Keratinocyte (primary cell): ENCODE measurements around the gene ETFB. TPM values are rescaled to one million over a fixed set of nuclear protein-coding genes. Genes with fewer than 3 reads are reported as not detected.
"Not testable (repeated sequence)": the region's sequence is repeated elsewhere in the genome, so short reads cannot be mapped to it uniquely, and the experiment has no call there.

Experiments used
- DNase-seq: peaks from one replicate; pipeline ENCODE4 v3.0.0-alpha.2; 2011; ENCODE audit warnings: low read depth, missing footprints, low spot score
- FAIRE-seq: peaks from 2 replicates; lab custom pipeline; 2011; peaks lifted over from hg19 to GRCh38; lab: Jason Lieb, UNC
- H2AFZ ChIP-seq: 2 replicates; pipeline ENCODE4 v1.6.0; 2012; ENCODE audit warnings: low read length, control low read depth, inconsistent platforms; ENCODE audit not compliant: control insufficient read depth
- H3K27ac ChIP-seq: 2 replicates; pipeline ENCODE4 v1.5.1; 2011; ENCODE audit warnings: low read length; ENCODE audit not compliant: control insufficient read depth, insufficient read depth
- H3K27me3 ChIP-seq: 3 replicates; pipeline ENCODE4 v1.6.0; 2011; ENCODE audit warnings: low read length; ENCODE audit not compliant: control insufficient read depth, insufficient read depth; ENCODE audit errors: extremely low read depth
- H3K36me3 ChIP-seq, 2 experiments: 2 replicates in 1 of 2; 3 replicates in 1 of 2; pipeline ENCODE4 v1.5.1; 2011; ENCODE audit warnings: low read length in 2 of 2, mild to moderate bottlenecking in 1 of 2; ENCODE audit not compliant: control insufficient read depth in 2 of 2, insufficient read depth in 2 of 2; ENCODE audit errors: extremely low read depth in 1 of 2
- H3K4me1 ChIP-seq: 3 replicates; pipeline ENCODE4 v1.5.1; 2011; ENCODE audit warnings: low read length; ENCODE audit not compliant: control insufficient read depth, insufficient read depth; ENCODE audit errors: extremely low read depth
- H3K4me2 ChIP-seq: 3 replicates; pipeline ENCODE4 v1.6.0; 2011; ENCODE audit warnings: low read depth, low read length; ENCODE audit not compliant: control insufficient read depth, insufficient read depth; ENCODE audit errors: extremely low read depth
- H3K4me3 ChIP-seq, 3 experiments: fragments of 200-600 bp in 1 of 3; sonication (generic) in 1 of 3; 2 replicates in 2 of 3; 3 replicates in 1 of 3; pipeline ENCODE4 v1.5.1; 2011 to 2016; ENCODE audit warnings: low read length in 3 of 3, mild to moderate bottlenecking in 3 of 3, control low read depth in 2 of 3, inconsistent platforms in 1 of 3, low read depth in 1 of 3, mixed read lengths in 1 of 3, mixed run types in 1 of 3, moderate library complexity in 1 of 3; ENCODE audit not compliant: control insufficient read depth in 2 of 3, insufficient read depth in 2 of 3; ENCODE audit errors: extremely low read depth in 1 of 3
- H3K79me2 ChIP-seq: 2 replicates; pipeline ENCODE4 v1.6.0; 2012; ENCODE audit warnings: low read length; ENCODE audit not compliant: control insufficient read depth, insufficient read depth
- H3K9ac ChIP-seq: 3 replicates; pipeline ENCODE4 v1.6.0; 2011; ENCODE audit warnings: low read length; ENCODE audit not compliant: control insufficient read depth, insufficient read depth; ENCODE audit errors: extremely low read depth
- H3K9me1 ChIP-seq: 3 replicates; pipeline ENCODE4 v1.6.0; 2011; ENCODE audit warnings: low read length; ENCODE audit not compliant: control insufficient read depth, insufficient read depth; ENCODE audit errors: extremely low read depth
- H3K9me3 ChIP-seq: 2 replicates; pipeline ENCODE4 v1.5.1; 2012; ENCODE audit warnings: low read depth, low read length; ENCODE audit not compliant: control insufficient read depth
- H4K20me1 ChIP-seq: 3 replicates; pipeline ENCODE4 v1.6.0; 2011; ENCODE audit warnings: low read length; ENCODE audit not compliant: control insufficient read depth, insufficient read depth; ENCODE audit errors: extremely low read depth
- CTCF ChIP-seq, 3 experiments: IDR thresholded peaks in 1 of 3; conservative IDR thresholded peaks in 1 of 3; optimal IDR thresholded peaks in 1 of 3; 2 replicates in 2 of 3; 3 replicates in 1 of 3; pipeline versions ENCODE3 to v1.5.1; 2011; ENCODE audit warnings: low read length in 3 of 3, mild to moderate bottlenecking in 3 of 3, moderate library complexity in 2 of 3, control low read depth in 1 of 3, inconsistent platforms in 1 of 3; ENCODE audit not compliant: insufficient read depth in 2 of 3; ENCODE audit errors: extremely low read depth in 1 of 3
- EZH2 ChIP-seq: IDR thresholded peaks from one replicate; pipeline ENCODE4 v1.6.1; 2012; ENCODE audit warnings: inconsistent platforms, mild to moderate bottlenecking, low read length, moderate library complexity
- dilution Hi-C: fragments of 300-500 bp; cut with MboI; formaldehyde crosslinking; loops from one replicate; pipeline ENCODE4 v1.7.0; 2020; ENCODE audit warnings: low sequenced_read_pairs; ENCODE audit not compliant: extremely low pct_ligation_motif_present
- polyA plus RNA-seq, 5 experiments: library from polyadenylated mRNA; depleted of rRNA in 3 of 5; stranded (reverse) in 3 of 5; stranded (forward) in 1 of 5; unstranded in 1 of 5; fragments of >200 nt; gene quantifications; 1 replicate in 1 of 5; 2 replicates in 3 of 5; 3 replicates in 1 of 5; pipeline versions ENCODE4 v1.2.1 to v1.2.3, GENCODE V29; 2011 to 2012; ENCODE audit warnings: missing spikeins in 2 of 5, low read depth in 1 of 5, low replicate concordance in 1 of 5

The ETFB gene
- polyA plus RNA-seq, 1 donor (not counting 4 experiments of a cell fraction or from before 2014, with no cell fraction given), result 95.2 TPM

- H3K9ac ChIP-seq, result no peak overlapping the region
- H4K20me1 ChIP-seq, result no peaks in the 10 kb centered on the region
- no peaks in the 10 kb centered on the region for H3K9me1 ChIP-seq
- no peak overlapping the region for H3K4me2 ChIP-seq
- dilution Hi-C loops, result no loop called here
- H3K9me3 ChIP-seq, result peaks cover 4% of the 10 kb centered on the region
- H3K4me3 ChIP-seq, result no peak overlapping the region
- H3K79me2 ChIP-seq, result no peaks in the 10 kb centered on the region
- FAIRE-seq (no peak), DNase-seq (no peak)
- H3K4me1 ChIP-seq, result no peaks in the 10 kb centered on the region
- H3K27me3 ChIP-seq, result no peaks in the 10 kb centered on the region
- TF ChIP-seq EZH2, result no peak
- no peak for TF ChIP-seq CTCF (optimal IDR thresholded peaks at IDR 0.05 in 1 of 3, IDR thresholded peaks at IDR 0.05 in 1 of 3, conservative IDR thresholded peaks at IDR 0.05 in 1 of 3; ENCODE audit: extremely low read depth in 1 of 3, insufficient read depth in 2 of 3, low read length in 3 of 3)
- no peaks in the 10 kb centered on the region for H3K36me3 ChIP-seq
- H3K27ac ChIP-seq, result no peak overlapping the region
- no peak overlapping the region for H2AFZ ChIP-seq
These were observed 35.9 kb upstream of the ETFB start for GRCh38 chr19:51402117-51402516.

DNA sequence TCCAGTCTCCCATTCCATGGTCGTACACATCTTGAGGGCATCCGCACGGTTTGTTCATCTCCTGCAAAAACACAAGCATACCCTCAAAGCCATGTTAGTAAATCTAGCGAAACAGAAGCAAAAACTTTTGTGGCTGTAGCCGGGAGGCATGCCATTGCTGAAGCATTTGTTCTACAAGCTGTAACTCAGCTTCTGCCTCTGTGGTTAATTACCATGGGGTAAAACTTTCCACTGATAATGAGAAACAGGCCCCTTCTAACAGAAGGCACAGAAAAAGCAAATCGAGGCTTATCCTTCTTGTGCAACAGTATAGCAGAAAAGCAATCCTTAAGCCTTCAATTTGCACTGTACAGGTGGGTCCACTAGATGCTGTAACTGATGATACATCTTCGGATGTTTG, 33.7 kb upstream of the ETFB start:
- H3K9ac ChIP-seq, DNase-seq, H3K36me3 ChIP-seq, H4K20me1 ChIP-seq, H3K4me1 ChIP-seq, H3K9me3 ChIP-seq, H3K4me2 ChIP-seq, H3K27ac ChIP-seq, H3K4me3 ChIP-seq, FAIRE-seq, H3K79me2 ChIP-seq, H2AFZ ChIP-seq, H3K27me3 ChIP-seq, H3K9me1 ChIP-seq, dilution Hi-C loops: not testable (repeated sequence)

DNA sequence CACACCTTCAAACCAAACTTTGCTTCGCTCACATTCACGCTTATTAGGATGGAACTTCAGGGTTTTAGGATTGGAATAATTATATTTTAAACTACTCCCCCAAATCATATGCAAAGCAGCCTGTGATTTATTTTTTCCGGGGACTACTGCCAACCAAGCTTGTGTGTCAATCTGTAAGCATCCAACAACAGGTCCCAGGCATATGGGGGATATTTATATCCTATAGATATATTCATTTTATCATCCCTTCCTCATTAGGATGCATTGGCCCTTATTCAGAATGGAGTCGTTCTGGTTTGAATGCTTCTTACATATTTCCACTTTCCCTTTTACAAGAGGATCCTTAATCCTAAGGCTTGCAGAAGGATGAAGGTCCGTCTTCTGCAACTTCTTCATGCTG, 33.0 kb upstream of the ETFB start:
- Histone ChIP-seq H3K4me3 (no peak overlapping the region), H2AFZ (no peak overlapping the region), H3K79me2 (no peaks in the 10 kb centered on the region), H4K20me1 (no peaks in the 10 kb centered on the region), H3K27me3 (no peaks in the 10 kb centered on the region), H3K27ac (no peak overlapping the region), H3K36me3 (no peaks in the 10 kb centered on the region), H3K9ac (no peak overlapping the region), H3K9me3 (peaks cover 4% of the 10 kb centered on the region), H3K4me1 (no peaks in the 10 kb centered on the region), H3K9me1 (no peaks in the 10 kb centered on the region), H3K4me2 (no peak overlapping the region)
- dilution Hi-C loops, result no loop called here
- FAIRE-seq (no peak), DNase-seq (no peak)
- TF ChIP-seq EZH2 (no peak), CTCF (optimal IDR thresholded peaks at IDR 0.05 in 1 of 3, IDR thresholded peaks at IDR 0.05 in 1 of 3, conservative IDR thresholded peaks at IDR 0.05 in 1 of 3; ENCODE audit: extremely low read depth in 1 of 3, insufficient read depth in 2 of 3, low read length in 3 of 3) (no peak)
